IPS-18c (cell line): Measurements from ENCODE around the gene KCP.
"Not testable (repeated sequence)": the region's sequence is repeated elsewhere in the genome, so short reads cannot be mapped to it uniquely, and the experiment has no call there.

Source experiments
- H3K4me3 ChIP-seq: 2 replicates; pipeline ENCODE4 v1.7.0; 2013; ENCODE audit warnings: low read depth, mild to moderate bottlenecking, low read length, moderate library complexity; ENCODE audit not compliant: insufficient read depth
- H3K9me3 ChIP-seq: one replicate; pipeline ENCODE4 v1.6.1; 2013; ENCODE audit warnings: mild to moderate bottlenecking, low read length, moderate library complexity; ENCODE audit not compliant: control insufficient read depth, insufficient read depth

The KCP gene

DNA sequence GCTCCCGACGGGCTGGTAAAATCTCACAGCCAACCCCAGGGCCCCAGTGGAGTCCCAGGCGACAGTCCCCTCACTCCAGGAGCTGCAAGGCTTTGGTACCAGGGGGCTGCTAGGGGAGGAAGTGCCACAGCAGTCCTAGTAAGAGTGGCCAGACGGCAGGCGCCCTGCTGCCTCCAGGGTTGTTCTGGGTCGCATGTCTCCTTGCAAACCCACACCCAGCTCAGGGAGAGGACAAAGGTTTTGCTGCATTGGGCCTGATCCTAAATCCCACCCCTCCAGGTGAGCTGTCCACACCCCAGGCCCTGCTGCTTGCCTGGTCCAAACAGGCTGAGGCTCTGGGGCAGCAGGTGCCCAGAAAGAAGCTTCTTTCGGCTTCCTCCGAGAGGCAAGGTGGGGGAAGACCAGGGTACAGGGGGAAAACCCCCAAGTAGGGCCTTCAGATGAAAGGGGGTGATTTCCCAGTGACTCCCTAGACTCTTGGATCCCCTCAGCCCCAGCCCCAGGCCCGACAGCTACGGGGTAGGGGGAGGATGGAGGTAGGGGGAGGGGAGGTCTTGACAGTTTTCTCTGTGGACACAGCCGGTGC, 4.2 kb upstream of the KCP start:
- no peaks in the 10 kb centered on the region for H3K9me3 ChIP-seq
- H3K4me3 ChIP-seq: no peak overlapping the region

DNA sequence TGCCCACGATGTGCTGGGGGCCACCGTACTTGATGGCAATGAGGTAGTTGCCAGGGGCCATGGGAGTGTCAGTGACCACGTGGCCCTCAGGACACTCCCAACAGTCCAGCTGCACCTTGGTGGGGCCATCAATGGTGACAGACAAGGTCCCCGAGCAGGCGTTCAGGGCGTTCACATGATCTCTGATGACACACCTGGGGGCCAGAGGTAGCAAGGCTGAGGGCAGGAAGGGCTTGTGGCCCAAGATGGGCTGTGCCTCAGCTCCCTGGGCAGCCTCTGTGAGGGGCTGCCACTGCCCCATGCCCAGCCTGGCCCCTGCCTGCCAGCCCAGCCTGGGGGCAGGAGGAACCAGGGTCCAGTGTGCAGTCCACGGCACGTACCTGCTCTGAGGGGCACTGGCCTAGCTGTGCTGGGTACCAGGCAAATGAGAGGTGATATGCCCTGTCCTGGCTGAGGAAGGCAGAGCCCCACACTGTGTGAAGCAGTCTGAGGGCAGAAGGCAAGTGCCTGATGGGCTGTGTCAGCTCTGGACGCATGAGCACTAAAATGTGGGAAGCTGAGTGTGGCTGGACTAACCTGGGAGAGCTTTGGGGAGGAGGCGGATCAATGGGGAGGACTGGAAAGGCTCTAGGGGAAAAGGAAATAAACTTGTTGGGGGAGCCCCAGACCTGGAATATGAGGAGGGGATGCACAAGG, 3.5 kb upstream of the KCP start:
- Histone ChIP-seq H3K9me3 (no peaks in the 10 kb centered on the region), H3K4me3 (no peak overlapping the region)

DNA sequence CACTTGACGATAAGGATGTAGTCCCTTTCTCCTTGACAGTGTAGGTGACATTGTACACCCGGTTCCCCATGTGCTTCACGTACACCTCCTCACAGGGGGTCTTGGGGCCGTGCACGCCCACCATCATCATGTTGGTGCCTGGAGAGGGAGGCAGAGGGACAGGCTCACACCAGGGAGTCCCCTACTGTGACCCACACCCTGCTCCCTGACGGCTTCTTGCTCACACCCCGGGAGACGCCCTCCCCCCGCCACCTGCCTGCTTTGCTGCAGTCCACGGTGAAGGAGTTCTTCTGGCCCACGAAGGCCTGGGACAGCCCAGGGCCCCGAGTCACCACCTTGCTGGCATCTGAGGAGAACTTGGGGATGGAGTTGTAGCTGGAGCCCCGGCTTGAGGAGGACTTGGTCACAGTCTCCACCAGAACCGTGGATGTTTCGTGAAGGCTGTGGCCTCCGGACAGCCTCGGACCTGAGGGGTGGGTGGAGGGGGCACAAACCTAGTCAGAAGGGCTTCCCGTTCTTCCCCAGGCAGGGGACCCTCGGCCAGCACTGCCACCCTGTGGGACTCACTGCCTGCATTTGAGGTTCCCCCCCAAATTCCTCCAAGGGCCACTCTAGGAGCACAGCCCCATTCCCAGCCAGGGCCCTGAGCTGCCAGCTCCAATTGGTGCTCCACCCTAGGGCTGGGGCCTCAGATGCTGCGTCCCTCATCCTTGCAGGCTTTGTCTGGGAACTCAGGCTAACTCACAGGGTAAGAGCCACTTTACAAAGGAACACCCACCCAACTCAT, 2.4 kb upstream of the KCP start:
- H3K9me3 ChIP-seq, H3K4me3 ChIP-seq: not testable (repeated sequence)

DNA sequence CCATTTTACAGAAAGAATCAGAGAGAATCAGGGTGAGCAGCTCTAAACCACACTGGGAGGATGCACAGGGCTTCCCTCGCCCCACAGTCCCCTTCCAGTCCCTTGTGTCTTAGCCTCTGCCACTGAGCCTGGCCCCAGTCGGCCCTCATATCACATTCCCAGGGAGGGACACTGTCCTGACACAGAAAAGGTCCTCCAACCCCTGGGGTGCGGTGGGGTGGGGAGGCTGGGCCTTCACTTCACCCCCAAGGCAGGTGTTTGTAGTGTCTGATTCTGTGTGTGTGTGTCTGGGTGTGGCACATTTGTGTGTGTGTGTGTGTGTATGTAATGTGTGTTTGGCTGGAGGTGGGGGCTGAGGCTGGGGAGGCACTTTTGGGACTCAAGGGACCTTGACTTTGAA, 1.8 kb upstream of the KCP start:
- H3K4me3 ChIP-seq: no peak overlapping the region

DNA sequence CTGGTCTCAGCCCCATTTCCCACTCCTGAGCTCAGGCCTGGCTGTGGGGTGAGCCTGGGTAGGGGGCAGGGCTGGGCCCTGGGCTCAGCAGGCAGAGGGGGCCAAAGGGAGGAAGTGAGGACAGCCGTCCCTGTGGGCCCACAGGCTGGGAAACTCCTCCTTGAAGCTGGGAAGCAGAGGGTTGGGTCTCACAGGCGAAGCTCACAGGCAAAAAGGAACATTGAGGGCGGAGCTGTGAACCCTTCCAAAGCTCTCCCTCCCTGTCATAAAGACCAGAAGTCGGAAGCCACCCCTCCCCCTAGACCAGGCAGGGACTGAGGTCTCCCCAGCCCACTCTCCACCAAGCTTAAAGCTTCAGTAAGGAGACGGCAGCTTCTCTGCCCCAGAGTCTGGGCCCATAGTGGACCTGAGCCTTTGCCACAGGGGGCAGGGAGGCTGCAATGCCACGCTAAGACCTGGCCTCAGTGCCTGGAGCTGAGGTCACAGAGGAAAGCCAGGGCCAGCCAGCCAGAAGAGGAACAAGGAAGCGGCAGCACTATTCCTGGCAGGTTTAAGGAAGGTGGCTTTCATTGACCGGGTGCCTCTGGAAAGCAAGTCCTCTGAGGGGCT, 1.0 kb upstream of the KCP start:
- Histone ChIP-seq H3K9me3 (no peaks in the 10 kb centered on the region), H3K4me3 (no peak overlapping the region)

More for the DNA sequence above, 1.8 kb upstream of the KCP start:
- no peaks in the 10 kb centered on the region for H3K9me3 ChIP-seq

DNA sequence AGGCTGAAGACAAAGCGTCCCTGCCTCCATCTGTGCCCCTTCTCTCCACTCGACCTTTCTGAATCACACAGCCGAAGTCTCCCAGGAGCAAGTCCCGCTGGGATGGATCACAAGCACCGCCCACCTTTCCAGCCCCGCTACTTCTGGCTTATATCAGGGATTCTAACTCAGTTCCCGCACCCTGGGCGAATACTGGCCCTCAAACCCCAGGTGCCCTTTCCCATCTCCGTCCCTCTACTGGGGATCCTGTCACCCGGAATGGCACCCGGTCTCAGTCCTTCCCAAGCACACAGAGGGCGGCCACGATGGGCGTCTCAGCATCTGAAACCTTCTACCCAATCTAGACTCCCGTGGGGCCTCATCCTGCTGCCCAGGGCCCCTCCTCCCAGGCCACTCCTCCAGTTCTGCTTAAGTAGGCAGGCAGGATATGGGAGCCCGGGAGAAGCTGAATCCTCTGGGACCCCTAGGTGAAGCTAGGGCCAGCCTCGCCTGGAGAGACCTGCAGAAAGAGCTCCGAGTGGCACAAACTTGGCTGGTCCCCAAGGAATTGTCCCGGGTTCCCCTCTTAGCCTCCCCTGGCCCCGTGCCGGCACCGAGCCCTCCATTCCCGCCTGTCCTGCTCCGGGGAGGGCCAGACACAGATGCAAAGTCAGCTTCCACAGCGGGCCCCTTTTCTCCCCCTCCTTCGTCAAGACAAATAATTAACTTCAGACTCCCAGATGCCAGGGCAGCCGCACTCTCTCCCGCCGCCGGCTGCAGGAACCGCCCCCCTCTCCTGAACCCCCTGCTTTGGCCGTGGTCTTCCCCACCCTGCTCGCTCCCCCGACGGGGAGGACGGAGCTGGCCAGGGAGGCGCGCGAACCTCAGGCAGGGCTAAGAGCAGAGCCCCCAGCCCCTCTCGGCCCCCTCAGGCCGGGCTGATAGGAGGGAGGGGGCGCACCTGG, 612 bp downstream of the KCP start:
- H3K9me3 ChIP-seq: no peaks in the 10 kb centered on the region
- H3K4me3 ChIP-seq: peak overlapping the region; percentile 55

DNA sequence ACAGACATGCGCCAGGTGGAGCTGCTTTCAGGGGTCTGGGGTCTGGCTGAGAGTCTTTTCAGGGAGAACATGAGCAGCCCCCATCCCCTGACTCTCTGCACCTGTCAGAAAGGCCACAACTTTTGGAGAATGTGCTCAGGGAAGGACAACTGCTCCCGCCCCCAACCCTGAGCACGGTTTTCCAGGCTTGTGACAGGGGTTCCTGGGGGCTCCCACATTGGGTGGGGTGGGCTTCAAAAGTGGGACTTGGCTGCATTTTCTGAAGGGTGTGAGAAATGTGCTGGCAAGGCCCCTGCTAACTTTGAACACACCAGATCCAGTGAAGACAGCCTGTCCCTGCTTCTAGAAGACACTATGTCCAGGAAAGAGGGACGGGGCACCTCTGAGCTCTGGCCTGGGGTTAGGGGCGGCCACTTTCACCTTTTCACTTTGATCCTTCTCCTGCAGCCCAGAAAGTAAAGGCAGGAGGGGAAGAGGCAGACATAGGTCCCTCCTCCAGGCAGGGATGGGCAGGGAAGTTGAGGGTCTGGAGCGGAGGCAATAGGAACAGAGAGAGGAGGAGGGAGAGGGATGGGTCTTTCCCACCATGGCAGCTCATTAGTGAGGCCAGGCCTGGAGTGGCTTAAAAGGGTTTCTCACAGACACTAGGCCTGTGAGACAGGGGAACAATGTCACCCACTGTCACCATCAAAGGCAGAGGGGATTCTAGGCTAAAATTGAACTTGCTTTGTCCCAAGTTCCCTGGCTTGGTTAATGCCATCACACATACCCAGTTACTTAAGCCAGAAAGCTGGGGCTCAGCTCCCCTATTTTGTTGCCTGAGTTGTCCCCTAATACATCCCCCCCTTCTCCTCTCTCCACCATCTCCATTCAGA, 1.5 kb downstream of the KCP start:
- H3K4me3 ChIP-seq: no peak overlapping the region; the same call in 1 of the 2 replicates
- H3K9me3 ChIP-seq: no peaks in the 10 kb centered on the region

DNA sequence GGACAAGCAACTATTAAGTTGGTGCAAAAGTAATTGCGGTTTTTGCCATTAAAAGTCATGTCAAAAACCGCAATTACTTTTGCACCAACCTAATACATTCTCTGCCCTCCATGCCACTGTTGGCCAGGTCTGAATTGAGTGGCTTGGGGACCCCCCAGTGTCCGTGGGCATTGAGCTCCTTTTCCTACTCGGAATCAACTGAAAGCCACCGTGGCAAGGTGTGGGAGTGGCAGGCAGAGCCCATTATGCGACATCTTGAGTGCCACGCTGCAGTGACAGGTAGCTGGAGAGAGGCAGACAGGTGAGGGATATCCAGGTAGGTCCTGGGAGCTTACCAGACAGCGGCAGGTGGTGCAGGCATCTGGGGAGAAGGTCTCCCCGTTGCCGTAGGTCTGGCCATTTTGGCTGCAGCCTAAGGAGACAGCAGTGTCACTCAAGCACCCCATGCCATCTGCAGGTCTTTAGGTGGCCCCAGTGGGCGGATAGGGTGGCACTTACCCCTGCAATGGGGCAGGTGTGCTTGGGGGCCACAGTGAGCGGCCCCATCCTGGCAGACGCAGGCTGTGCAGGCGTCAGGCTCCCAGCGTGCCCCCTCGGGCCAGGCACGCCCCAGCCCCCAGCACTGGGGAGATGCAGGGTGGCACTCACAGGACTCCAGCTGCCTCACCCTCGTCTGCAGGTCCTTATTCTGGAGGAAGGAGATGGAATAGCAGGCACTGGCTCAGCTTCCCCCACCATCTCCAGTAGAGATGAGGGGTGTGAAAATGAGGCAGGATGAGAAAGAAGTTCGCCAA, 3.5 kb downstream of the KCP start:
- no peaks in the 10 kb centered on the region for H3K9me3 ChIP-seq
- H3K4me3 ChIP-seq: no peak overlapping the region

DNA sequence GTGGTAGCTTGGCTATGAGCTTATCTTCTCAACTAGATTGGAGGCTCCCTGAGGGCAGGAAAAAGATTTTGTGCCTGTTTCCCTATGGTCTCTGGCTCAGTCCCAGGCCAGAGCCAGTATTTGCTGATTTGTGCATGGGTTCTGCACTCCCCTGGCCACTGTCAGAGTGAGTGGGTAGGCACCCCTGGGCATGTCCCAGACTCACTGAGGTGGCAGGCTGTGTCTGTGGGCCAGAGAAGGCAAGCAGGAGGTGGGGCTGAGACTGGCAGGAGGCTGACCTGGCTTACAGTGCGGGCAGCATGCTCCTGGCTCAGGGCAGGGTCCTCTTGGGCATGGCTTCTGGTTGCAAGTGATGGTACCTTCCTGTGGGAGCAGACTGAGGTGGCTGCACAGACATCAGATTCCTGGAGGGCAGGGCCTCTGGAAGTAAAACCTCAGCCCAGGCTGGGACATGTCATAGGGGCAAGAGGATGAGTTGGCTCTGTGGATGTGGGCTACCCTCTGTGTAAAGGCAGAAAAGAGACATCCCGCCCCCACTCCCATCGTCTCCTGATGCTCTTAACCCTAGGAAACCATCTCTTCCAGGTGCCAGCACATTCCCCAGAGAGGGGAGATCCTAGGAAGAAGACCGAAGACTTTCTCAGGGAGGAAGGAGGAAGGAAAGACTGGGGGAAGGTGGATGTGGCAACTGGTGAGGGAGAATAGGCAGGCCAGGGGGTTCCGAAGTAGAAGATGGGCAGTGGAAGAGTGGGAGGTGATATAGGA, 4.3 kb downstream of the KCP start:
- Histone ChIP-seq H3K9me3 (no peaks in the 10 kb centered on the region), H3K4me3 (no peak overlapping the region)

DNA sequence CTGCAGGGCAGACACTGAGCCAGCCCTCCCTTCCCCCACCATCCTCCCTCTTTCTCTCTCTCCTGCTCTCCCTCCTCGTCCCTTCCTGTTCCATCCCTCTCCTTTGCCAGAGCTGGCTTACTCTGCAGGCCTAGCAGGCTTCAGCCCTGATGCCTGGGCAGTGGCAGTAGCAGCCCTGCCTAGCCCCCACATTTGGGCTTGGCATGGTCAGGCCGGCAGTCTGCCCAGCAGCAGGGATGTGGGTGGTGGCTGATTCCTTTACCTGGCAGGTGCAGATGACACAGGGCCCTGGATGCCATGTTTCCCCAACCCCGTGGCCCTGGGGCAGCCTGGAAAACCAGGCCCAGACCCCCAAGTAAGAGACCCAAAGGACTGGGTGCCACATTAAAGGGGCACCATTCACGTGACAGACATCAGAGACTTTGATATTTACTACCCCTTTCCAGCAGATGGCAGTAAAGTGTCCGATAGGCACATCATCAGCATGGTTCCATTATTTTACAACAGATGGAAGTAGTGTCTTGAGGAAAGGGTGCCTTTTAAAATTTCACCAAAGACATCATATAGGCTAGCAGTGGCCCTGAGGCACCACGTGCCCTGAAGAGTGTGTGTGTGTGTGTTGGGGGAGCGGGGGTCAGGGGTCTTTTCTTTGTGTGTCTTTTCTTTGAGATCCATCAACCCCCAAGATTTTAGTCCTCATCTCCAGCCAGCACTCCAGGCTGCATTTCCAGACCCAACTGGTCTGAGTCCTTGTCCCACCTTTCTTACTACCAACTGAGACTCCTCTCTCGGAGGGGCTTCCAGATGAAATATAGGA, 5.9 kb downstream of the KCP start:
- Histone ChIP-seq H3K9me3 (no peaks in the 10 kb centered on the region), H3K4me3 (no peak overlapping the region)

DNA sequence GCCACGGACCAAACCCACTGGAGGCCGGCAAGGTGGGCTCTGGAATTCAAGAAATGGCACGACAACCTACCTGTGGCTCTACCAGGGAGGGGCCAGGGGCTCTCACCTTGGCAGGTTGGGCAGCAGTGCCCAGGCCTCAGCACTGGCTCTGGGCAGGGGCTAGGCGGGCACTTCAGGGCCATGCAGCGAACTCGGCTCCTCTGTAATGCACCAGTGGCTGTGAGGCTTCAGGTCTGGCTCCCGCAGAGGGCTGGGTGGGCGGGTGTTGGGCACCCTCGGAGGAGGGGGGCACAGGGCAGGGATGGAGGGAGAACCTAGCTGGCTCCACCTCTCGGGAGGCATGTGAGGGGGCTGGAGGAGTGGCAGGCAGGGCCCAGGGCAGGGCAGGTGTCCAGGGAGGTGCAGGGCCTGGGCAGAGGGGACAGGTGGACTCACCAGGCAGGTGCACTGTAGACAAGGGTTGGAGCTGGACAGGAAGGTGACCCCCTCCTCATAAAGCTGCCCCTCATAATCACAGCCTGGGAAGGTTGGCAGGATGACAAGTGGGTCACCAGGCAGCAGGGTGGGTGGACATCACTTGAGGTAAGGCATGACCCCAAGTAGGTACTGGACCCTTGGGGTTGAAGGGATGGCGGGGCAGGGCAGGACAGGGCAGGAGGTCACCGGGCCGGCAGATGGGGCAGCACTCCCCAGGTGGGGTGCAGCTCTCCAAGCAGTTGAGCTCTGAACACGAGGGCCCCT, 6.7 kb downstream of the KCP start:
- H3K4me3 ChIP-seq: no peak overlapping the region
- no peaks in the 10 kb centered on the region for H3K9me3 ChIP-seq

DNA sequence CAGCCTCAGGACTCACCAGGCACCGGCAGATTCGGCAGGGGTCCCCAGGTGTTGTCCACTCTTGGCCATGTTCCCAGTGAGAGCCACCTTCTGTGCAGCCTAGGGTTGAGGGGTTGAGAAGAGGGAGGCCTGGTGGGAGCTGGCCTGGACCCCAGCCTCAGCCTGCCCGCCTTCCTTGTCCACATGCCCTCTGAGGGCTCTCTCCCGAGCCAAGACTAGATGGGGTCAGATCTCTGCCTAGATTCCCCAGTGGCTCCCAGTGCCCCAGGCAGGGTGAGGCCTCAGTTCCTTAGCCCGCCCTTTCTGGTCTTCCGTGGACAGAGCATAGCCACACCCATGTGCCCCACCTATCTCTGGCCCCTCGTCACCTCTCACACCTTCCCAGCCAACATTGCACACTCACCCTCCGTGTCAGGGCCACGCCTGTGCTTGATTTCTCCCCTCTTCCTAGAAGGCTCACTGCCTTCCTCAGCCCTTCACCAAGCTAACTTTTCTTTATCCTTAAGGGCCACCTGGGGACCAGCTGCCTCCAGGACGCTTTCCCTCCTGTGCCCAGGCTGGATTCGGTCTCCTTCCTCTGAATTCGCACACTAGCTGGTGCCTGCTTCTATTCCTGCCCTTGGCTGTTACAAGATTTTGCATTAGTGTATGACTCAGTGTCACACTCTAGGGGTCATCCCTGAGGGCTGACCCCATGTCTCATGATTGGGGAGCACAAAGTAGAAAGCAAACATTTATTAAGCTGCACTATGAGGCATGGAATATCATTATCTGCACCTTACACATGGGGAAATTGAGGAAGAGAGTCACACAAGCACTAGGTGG, 7.5 kb downstream of the KCP start:
- Histone ChIP-seq H3K9me3 (no peaks in the 10 kb centered on the region), H3K4me3 (no peak overlapping the region)

DNA sequence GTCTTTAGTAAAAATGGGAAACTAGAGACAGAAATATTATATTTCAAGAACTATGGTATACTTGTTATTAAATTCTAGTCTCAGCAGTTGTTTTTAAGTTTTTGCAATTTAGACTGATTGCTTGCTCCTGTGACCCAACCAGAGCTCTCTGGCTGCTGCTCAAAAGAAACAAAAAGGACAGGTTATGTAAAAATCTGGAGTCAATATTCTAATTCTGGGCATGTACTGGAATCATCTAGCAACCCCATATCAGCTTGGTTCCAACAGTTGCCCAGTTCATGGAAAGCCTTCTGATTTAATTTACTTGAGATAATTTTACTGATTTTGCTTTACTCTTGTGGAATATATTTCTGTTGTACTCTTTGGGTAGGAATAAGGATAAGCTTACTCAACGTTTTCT, 10.3 kb downstream of the KCP start:
- Histone ChIP-seq H3K9me3 (no peaks in the 10 kb centered on the region), H3K4me3 (no peak overlapping the region)
